Mammary epithelial cell (primary cell): ENCODE data around the gene AP1S3.

ENCODE experiments used
- EZH2 ChIP-seq: IDR thresholded peaks from 2 replicates; pipeline ENCODE4 v1.6.1; 2012; ENCODE audit warnings: low read length, inconsistent platforms, borderline replicate concordance
- TF ChIP-seq, protein P1 (sequence below), 2 donors: IDR thresholded peaks in 1 of 2; conservative IDR thresholded peaks in 1 of 2; 2 replicates each; pipeline ENCODE4 v1.5.1; 2011 to 2012; ENCODE audit warnings: inconsistent platforms in 2 of 2, low read length in 2 of 2, mild to moderate bottlenecking in 2 of 2, control low read depth in 1 of 2, low read depth in 1 of 2; ENCODE audit not compliant: insufficient read depth in 1 of 2; ENCODE audit errors: extremely low read depth in 1 of 2

DNA sequence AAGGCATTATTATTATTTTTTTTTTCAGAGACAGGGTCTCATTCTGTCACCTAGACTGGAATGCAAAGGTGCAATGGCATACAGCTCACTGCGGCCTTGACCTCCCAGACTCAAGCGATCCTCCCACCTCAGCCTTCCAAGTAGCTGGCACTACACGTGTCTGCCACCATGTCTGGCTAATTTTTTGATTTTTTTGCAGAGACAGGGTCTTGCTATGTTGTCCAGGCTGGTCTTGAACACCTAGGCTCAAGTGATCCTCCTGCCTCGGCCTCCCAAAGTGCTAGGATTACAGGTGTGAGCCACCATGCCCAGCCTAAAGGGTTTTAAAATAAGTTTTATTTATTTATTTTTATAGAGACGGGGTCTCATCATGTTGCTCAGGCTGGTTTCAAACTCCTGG lies 45.3 kb upstream of the AP1S3 start:
- TF ChIP-seq, protein P1, sequence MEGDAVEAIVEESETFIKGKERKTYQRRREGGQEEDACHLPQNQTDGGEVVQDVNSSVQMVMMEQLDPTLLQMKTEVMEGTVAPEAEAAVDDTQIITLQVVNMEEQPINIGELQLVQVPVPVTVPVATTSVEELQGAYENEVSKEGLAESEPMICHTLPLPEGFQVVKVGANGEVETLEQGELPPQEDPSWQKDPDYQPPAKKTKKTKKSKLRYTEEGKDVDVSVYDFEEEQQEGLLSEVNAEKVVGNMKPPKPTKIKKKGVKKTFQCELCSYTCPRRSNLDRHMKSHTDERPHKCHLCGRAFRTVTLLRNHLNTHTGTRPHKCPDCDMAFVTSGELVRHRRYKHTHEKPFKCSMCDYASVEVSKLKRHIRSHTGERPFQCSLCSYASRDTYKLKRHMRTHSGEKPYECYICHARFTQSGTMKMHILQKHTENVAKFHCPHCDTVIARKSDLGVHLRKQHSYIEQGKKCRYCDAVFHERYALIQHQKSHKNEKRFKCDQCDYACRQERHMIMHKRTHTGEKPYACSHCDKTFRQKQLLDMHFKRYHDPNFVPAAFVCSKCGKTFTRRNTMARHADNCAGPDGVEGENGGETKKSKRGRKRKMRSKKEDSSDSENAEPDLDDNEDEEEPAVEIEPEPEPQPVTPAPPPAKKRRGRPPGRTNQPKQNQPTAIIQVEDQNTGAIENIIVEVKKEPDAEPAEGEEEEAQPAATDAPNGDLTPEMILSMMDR (conservative IDR thresholded peaks at IDR 0.05 in 1 of 2, IDR thresholded peaks at IDR 0.05 in 1 of 2; ENCODE audit: extremely low read depth in 1 of 2, insufficient read depth in 1 of 2, low read depth in 1 of 2, low read length in 2 of 2) = no peak
- no peak for TF ChIP-seq EZH2
